Measurements from ENCODE around the gene GRIK4.

GRIK4 gene

DNA sequence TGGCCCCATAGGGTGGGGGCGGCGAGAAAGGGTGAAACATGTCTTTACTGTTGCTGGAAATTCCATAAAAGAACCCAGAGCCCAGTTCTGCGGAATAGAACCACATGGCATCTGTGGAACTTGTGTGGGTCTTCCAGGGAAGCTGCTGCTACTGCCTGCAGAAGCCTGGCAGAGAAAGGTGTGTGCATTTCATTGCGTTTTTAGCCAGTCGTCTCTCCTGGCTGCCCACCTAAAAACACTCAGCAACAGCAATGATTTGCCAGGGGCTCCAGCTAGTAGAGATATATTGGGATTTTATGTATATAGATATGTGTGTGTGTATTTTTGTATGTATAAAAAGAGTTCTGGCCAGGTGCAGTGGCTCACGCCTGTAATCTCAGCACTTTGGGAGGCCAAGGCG is 385.1 kb downstream of the GRIK4 start:
- ChIA-PET CTCF (no interaction called here), POLR2A (no interaction called here)
- no peak overlapping the region for H3K4me3 ChIP-seq (ENCODE audit: low read depth, low read length)
- DNase-seq (ENCODE audit: low read depth, low spot score) = no peak
- TF ChIP-seq, protein P1, sequence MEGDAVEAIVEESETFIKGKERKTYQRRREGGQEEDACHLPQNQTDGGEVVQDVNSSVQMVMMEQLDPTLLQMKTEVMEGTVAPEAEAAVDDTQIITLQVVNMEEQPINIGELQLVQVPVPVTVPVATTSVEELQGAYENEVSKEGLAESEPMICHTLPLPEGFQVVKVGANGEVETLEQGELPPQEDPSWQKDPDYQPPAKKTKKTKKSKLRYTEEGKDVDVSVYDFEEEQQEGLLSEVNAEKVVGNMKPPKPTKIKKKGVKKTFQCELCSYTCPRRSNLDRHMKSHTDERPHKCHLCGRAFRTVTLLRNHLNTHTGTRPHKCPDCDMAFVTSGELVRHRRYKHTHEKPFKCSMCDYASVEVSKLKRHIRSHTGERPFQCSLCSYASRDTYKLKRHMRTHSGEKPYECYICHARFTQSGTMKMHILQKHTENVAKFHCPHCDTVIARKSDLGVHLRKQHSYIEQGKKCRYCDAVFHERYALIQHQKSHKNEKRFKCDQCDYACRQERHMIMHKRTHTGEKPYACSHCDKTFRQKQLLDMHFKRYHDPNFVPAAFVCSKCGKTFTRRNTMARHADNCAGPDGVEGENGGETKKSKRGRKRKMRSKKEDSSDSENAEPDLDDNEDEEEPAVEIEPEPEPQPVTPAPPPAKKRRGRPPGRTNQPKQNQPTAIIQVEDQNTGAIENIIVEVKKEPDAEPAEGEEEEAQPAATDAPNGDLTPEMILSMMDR (IDR thresholded peaks at IDR 0.05; ENCODE audit: insufficient read depth, low read length, missing control alignments) = no peak

GRCh38 chr11:120898568-120898967 is 387.0 kb downstream of the GRIK4 start:
- CTCF ChIA-PET = no interaction called here
- no peak overlapping the region for H3K4me3 ChIP-seq (ENCODE audit: low read depth, low read length)
- TF ChIP-seq, protein P1 (IDR thresholded peaks at IDR 0.05; ENCODE audit: insufficient read depth, low read length, missing control alignments) = no peak
- no peak for DNase-seq (ENCODE audit: low read depth, low spot score)
- POLR2A ChIA-PET = no interaction called here

GRCh38 chr11:120899720-120900119 is 388.2 kb downstream of the GRIK4 start:
- ChIA-PET CTCF (no interaction called here), POLR2A (no interaction called here)
- TF ChIP-seq, protein P1 (IDR thresholded peaks at IDR 0.05; ENCODE audit: insufficient read depth, low read length, missing control alignments) = no peak
- DNase-seq (ENCODE audit: low read depth, low spot score) = no peak
- H3K4me3 ChIP-seq (ENCODE audit: low read depth, low read length) = no peak overlapping the region

DNA sequence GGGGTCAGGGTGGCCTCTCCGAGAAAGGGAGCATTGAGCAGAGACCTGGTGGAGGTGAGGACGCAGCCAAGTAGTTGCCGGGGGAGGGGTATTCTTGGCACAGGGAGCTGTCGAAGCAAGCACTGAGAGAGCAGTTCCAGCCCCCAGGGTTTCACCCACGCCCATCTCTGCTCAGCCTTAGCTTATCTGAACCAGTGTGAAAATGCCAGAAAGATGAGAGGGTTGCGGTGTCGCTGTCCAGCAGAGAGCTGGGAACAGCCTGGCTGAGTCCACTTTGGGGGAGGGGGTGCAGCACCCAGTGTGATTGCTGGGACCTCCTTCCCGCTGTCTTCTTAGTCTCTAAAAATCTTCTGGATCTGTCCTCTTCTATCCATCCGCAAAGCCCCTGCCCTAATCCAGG is 389.1 kb downstream of the GRIK4 start:
- CTCF ChIA-PET = no interaction called here
- TF ChIP-seq, protein P1 (IDR thresholded peaks at IDR 0.05; ENCODE audit: insufficient read depth, low read length, missing control alignments) = no peak

GRCh38 chr11:120903686-120904085 is 392.1 kb downstream of the GRIK4 start:
- CTCF ChIA-PET = no interaction called here
- H3K4me3 ChIP-seq (ENCODE audit: low read depth, low read length) = no peak overlapping the region
- POLR2A ChIA-PET = no interaction called here
- TF ChIP-seq, protein P1 (IDR thresholded peaks at IDR 0.05; ENCODE audit: insufficient read depth, low read length, missing control alignments) = no peak
- no peak for DNase-seq (ENCODE audit: low read depth, low spot score)

More for the DNA sequence above, 389.1 kb downstream of the GRIK4 start:
- POLR2A ChIA-PET = no interaction called here
- H3K4me3 ChIP-seq (ENCODE audit: low read depth, low read length) = no peak overlapping the region
- DNase-seq (ENCODE audit: low read depth, low spot score) = no peak

GRCh38 chr11:120904116-120904515 is 392.6 kb downstream of the GRIK4 start:
- ChIA-PET CTCF (no interaction called here), POLR2A (no interaction called here)
- TF ChIP-seq, protein P1 (IDR thresholded peaks at IDR 0.05; ENCODE audit: insufficient read depth, low read length, missing control alignments) = no peak
- DNase-seq (ENCODE audit: low read depth, low spot score) = no peak
- no peak overlapping the region for H3K4me3 ChIP-seq (ENCODE audit: low read depth, low read length)

All from AG04449 (cell line).